ENCODE results near the gene CMSS1.
"Not testable (repeated sequence)": the region's sequence is repeated elsewhere in the genome, so short reads cannot be mapped to it uniquely, and the experiment has no call there.

Gene CMSS1

GRCh38 chr3:100228247-100228646, 410.6 kb downstream of the CMSS1 start:
- no peak for TF ChIP-seq CTCF (IDR thresholded peaks at IDR 0.05; ENCODE audit: borderline replicate concordance, insufficient read depth, low read depth, low read length)
- no peak overlapping the region for H3K4me3 ChIP-seq (ENCODE audit: low read depth, low read length)

DNA sequence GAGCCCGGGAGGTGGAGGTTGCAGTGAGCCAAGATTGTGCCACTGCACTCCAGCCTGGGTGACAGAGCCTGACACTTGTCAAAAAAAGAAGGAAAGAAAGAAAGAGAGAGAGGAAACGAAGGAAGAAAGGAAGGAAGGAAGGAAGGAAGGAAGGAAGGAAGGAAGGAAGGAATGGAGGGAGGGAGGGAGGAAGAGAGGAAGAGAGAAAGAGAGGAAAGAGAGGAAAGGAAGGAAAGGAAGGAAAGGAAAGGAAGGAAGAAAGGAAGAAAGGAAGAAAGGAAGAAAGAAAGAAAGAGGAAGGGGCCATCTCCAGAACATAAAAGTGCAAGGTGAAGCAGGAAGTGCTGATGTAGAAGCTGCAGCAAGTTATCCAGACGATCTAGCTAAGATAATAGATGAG, 411.5 kb downstream of the CMSS1 start:
- not testable (repeated sequence) for H3K4me3 ChIP-seq (ENCODE audit: low read depth, low read length)

- H3K4me3 ChIP-seq (ENCODE audit: low read depth, low read length): no peak overlapping the region
- TF ChIP-seq CTCF (IDR thresholded peaks at IDR 0.05; ENCODE audit: borderline replicate concordance, insufficient read depth, low read depth, low read length): no peak
Measured at GRCh38 chr3:100230710-100231109, 413.0 kb downstream of the CMSS1 start.
